ENCODE results near the gene REXO4. TPM values are rescaled to one million over a fixed set of nuclear protein-coding genes. Genes with fewer than 3 reads are reported as not detected.

REXO4 gene
- total and polyA plus RNA-seq, 2 of the 13 experiments (the other 11 are each of a cell fraction or from before 2014, with no cell fraction given): 18.5 to 30.4 TPM

DNA sequence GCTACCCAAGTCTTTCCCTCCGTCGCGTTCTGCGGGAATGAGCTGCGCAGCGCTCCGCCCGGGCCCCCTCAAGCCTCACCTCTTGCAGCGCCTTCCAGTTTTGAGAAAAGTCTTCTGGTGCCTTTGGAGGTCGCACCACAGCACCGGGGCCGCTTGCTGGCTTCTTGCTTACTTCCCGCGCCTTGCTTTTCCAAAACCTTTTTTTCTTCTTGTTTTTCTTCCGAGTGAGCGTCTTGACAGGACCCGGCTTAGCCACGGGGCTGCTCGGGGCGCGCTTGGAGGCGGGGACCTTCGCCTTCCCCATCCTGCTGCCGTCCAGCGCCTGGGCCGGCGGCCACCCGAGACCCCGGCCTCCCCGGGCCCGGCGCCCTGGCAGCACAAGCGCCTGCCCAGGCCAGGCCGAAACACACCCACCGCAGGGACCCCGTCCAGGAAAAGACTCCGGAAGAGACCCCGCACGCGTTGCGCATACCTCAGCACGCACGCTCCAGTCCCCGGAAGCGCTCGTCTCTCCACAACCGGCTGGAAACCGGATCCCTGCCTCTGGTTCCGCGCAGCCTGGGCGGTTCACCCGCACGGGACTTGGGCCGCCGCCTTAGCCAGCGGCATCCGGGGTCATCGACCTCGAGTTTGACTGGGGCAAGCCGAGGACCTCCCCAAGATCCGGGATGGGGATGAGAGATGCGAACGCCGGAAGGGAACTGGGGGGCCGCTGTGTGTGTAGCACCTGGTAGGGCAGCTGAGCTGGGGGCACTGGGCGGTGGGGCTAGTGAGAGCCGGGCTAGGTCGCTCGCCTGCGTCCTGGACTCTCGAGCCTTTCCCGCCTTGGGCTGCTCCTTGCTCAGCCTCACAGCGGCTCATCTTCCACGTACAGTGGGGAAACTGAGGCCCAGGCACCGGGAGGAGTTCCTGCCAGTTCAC lies at the start of gene REXO4 (continued):
- TF ChIP-seq HDAC2 (CRISPR knock-in tag; IDR thresholded peaks at IDR 0.05): peak; percentile 80
- TF ChIP-seq NFKB2 (CRISPR knock-in tag; IDR thresholded peaks at IDR 0.05; ENCODE audit: borderline replicate concordance): peak; percentile 68
- TF ChIP-seq FOXA1 (IDR thresholded peaks at IDR 0.05): no peak
- TF ChIP-seq FOXA1 (CRISPR knock-in tag; IDR thresholded peaks at IDR 0.05): 0 out of 2 replicates have a peak, but pooled peaks have one; percentile 28
- TF ChIP-seq ZSCAN21 (CRISPR knock-in tag; IDR thresholded peaks at IDR 0.05; ENCODE audit: borderline replicate concordance): peak; percentile 90; the same call in 1 of the 2 replicates
- no peak for TF ChIP-seq SRSF4 (IDR thresholded peaks at IDR 0.05; ENCODE audit: low read depth, low read length, poor library complexity, severe bottlenecking)
- TF ChIP-seq ETV6 (CRISPR knock-in tag; conservative IDR thresholded peaks at IDR 0.05): peak; percentile 94
- TF ChIP-seq SYNCRIP (IDR thresholded peaks at IDR 0.05; ENCODE audit: insufficient read depth, low read depth, low read length): no peak
- TF ChIP-seq MXI1 (IDR thresholded peaks at IDR 0.05; ENCODE audit: borderline replicate concordance, low read depth, low read length): peak; percentile 88; the same call in 2 of the 3 replicates
- TF ChIP-seq TAF15 (IDR thresholded peaks at IDR 0.05; ENCODE audit: low read depth, low read length, poor library complexity, severe bottlenecking): peak; percentile 99
- TF ChIP-seq ZNF780A (CRISPR knock-in tag; IDR thresholded peaks at IDR 0.05): peak; percentile 94
- peak; percentile 89 for TF ChIP-seq TEAD3 (CRISPR knock-in tag; optimal IDR thresholded peaks at IDR 0.05; ENCODE audit: borderline replicate concordance)
- TF ChIP-seq RORA (CRISPR knock-in tag; IDR thresholded peaks at IDR 0.05): no peak
- TF ChIP-seq ZNF24 (IDR thresholded peaks at IDR 0.05): peak; percentile 80; the same call in 1 of the 2 replicates
- TF ChIP-seq, protein P1, sequence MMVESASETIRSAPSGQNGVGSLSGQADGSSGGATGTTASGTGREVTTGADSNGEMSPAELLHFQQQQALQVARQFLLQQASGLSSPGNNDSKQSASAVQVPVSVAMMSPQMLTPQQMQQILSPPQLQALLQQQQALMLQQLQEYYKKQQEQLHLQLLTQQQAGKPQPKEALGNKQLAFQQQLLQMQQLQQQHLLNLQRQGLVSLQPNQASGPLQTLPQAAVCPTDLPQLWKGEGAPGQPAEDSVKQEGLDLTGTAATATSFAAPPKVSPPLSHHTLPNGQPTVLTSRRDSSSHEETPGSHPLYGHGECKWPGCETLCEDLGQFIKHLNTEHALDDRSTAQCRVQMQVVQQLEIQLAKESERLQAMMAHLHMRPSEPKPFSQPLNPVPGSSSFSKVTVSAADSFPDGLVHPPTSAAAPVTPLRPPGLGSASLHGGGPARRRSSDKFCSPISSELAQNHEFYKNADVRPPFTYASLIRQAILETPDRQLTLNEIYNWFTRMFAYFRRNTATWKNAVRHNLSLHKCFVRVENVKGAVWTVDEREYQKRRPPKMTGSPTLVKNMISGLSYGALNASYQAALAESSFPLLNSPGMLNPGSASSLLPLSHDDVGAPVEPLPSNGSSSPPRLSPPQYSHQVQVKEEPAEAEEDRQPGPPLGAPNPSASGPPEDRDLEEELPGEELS (CRISPR knock-in tag; IDR thresholded peaks at IDR 0.05): no peak
- peak; percentile 88 for TF ChIP-seq MED1 (CRISPR knock-in tag; IDR thresholded peaks at IDR 0.05)
- TF ChIP-seq, protein P2, sequence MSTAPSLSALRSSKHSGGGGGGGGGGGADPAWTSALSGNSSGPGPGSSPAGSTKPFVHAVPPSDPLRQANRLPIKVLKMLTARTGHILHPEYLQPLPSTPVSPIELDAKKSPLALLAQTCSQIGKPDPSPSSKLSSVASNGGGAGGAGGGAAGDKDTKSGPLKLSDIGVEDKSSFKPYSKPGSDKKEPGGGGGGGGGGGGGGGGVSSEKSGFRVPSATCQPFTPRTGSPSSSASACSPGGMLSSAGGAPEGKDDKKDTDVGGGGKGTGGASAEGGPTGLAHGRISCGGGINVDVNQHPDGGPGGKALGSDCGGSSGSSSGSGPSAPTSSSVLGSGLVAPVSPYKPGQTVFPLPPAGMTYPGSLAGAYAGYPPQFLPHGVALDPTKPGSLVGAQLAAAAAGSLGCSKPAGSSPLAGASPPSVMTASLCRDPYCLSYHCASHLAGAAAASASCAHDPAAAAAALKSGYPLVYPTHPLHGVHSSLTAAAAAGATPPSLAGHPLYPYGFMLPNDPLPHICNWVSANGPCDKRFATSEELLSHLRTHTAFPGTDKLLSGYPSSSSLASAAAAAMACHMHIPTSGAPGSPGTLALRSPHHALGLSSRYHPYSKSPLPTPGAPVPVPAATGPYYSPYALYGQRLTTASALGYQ (CRISPR knock-in tag; IDR thresholded peaks at IDR 0.05): peak; percentile 81; the same call in 1 of the 2 replicates
- peak; percentile 34; the same call in 1 of the 2 replicates for TF ChIP-seq ZNF709 (CRISPR knock-in tag; IDR thresholded peaks at IDR 0.05)
- peak; percentile 33; the same call in 1 of the 2 replicates for TF ChIP-seq IRX3 (CRISPR knock-in tag; IDR thresholded peaks at IDR 0.05; ENCODE audit: borderline replicate concordance, low read depth)
- no peak for TF ChIP-seq NFRKB (IDR thresholded peaks at IDR 0.05)
- no peak for TF ChIP-seq ZNF891 (CRISPR knock-in tag; IDR thresholded peaks at IDR 0.05)
- peak; percentile 83 for TF ChIP-seq SALL2 (CRISPR knock-in tag; IDR thresholded peaks at IDR 0.05)
- peak; percentile 56; the same call in 1 of the 2 replicates for TF ChIP-seq JUNB (CRISPR knock-in tag; IDR thresholded peaks at IDR 0.05; ENCODE audit: borderline replicate concordance)
- TF ChIP-seq, protein P3, sequence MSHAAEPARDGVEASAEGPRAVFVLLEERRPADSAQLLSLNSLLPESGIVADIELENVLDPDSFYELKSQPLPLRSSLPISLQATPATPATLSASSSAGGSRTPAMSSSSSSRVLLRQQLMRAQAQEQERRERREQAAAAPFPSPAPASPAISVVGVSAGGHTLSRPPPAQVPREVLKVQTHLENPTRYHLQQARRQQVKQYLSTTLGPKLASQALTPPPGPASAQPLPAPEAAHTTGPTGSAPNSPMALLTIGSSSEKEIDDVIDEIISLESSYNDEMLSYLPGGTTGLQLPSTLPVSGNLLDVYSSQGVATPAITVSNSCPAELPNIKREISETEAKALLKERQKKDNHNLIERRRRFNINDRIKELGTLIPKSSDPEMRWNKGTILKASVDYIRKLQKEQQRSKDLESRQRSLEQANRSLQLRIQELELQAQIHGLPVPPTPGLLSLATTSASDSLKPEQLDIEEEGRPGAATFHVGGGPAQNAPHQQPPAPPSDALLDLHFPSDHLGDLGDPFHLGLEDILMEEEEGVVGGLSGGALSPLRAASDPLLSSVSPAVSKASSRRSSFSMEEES (CRISPR knock-in tag; IDR thresholded peaks at IDR 0.05): peak; percentile 39; the same call in 1 of the 2 replicates
- TF ChIP-seq MAF1 (CRISPR knock-in tag; IDR thresholded peaks at IDR 0.05; ENCODE audit: borderline replicate concordance): peak; percentile 64; the same call in 1 of the 2 replicates
